Measurements from ENCODE around the gene C1orf53. TPM values are rescaled to one million over a fixed set of nuclear protein-coding genes. Genes with fewer than 3 reads are reported as not detected.
"Not testable (repeated sequence)": the region's sequence is repeated elsewhere in the genome, so short reads cannot be mapped to it uniquely, and the experiment has no call there.

Gene C1orf53
- total RNA-seq, 4 donors from 2014 or later: 0.94 TPM; not detected in 3

DNA sequence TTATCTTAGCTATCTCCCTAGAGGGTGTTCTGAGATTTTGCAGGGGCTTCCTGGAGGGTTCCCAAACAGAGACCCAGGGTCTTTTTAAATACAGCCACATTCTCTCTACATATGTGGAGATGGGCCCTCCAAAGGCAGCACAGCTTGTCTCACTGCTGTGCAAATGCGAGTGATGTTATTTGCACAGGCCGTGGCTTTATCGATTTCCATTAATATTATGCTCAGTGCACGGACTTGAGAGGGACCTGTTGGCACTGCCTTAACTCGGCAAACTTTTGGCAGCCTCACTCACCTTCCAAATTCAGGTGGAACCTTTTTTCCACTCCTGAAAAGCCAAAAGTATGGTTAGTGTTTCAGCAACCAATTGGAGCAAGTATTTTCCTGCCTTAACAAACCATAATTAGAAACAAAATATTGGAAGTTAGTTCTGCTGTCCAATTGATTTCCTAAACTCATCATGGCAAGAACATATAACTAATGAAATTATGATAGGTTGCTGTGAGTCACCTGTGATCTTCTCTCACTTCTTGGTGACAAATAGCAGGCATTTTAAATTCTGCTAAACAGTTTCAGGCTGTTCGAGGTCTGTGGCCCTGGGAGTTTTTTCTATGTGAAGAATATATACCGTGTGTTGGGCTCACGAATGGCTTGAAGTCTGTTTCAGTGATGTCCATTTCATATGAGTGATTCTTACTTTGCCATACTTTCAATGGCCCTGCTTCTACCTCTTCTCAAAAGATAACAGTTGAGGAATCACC lies 25.7 kb downstream of the C1orf53 start:
- Histone ChIP-seq H3K4me3 (no peak overlapping the region), H3K27ac (no peak overlapping the region), H3K9me3 (no peaks in the 10 kb centered on the region), H3K4me1 (no peaks in the 10 kb centered on the region), H3K36me3 (no peaks in the 10 kb centered on the region), H3K27me3 (peaks cover 90% of the 10 kb centered on the region)
- TF ChIP-seq, protein P1, sequence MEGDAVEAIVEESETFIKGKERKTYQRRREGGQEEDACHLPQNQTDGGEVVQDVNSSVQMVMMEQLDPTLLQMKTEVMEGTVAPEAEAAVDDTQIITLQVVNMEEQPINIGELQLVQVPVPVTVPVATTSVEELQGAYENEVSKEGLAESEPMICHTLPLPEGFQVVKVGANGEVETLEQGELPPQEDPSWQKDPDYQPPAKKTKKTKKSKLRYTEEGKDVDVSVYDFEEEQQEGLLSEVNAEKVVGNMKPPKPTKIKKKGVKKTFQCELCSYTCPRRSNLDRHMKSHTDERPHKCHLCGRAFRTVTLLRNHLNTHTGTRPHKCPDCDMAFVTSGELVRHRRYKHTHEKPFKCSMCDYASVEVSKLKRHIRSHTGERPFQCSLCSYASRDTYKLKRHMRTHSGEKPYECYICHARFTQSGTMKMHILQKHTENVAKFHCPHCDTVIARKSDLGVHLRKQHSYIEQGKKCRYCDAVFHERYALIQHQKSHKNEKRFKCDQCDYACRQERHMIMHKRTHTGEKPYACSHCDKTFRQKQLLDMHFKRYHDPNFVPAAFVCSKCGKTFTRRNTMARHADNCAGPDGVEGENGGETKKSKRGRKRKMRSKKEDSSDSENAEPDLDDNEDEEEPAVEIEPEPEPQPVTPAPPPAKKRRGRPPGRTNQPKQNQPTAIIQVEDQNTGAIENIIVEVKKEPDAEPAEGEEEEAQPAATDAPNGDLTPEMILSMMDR (IDR thresholded peaks at IDR 0.05): no peak
- no peak for TF ChIP-seq EP300 (IDR thresholded peaks at IDR 0.05)
- TF ChIP-seq POLR2A (IDR thresholded peaks at IDR 0.05): no peak
- no peak for TF ChIP-seq POLR2AphosphoS5 (IDR thresholded peaks at IDR 0.05)
- no peak for ATAC-seq
- WGBS, 2 donors (ENCODE audit: low coverage in 1 of 2): 82 to 83% methylated on average over 5 to 8 of the region's 8 CpGs

DNA sequence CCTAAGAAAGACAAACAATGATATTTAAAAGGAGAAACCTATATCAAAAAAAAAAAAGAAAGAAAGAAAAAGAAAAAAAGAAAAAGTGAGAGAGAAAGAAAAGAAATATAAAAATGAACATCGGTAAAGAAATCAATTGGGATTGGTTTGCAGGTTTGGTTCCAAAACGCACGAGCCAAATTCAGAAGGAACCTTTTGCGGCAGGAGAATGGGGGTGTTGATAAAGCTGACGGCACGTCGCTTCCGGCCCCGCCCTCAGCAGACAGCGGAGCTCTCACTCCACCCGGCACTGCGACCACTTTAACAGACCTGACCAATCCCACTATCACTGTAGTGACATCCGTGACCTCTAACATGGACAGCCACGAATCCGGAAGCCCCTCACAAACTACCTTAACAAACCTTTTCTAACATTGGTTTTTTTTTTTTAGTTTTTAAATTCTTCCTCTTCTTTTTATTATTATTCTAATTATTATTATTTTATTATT lies 26.5 kb downstream of the C1orf53 start:
- TF ChIP-seq EP300 (IDR thresholded peaks at IDR 0.05): no peak
- TF ChIP-seq POLR2A (IDR thresholded peaks at IDR 0.05): no peak
- TF ChIP-seq POLR2AphosphoS5 (IDR thresholded peaks at IDR 0.05): no peak
- 6 to 10% methylated on average over 6 to 15 of the region's 15 CpGs for WGBS, 2 donors (ENCODE audit: low coverage in 1 of 2)

DNA sequence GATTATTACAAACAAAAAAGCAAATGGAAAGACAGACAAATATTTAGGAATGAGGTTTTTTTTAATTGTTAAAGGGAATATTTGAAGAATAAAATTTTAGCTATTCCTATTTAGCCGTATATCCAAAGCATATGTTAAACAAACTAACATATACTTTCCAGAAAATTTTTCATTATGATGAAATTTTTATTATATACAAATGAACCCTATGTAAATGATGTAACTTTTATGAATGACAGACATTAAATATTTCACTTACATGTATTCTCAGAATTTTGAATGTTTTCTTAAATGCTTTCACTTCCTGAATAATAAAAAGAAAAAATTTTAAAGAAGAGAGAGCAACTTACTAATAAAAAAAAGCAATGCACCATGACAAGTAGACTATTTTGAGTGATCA lies 30.6 kb downstream of the C1orf53 start:
- TF ChIP-seq POLR2AphosphoS5 (IDR thresholded peaks at IDR 0.05) (no peak), POLR2A (IDR thresholded peaks at IDR 0.05) (no peak)
- 71 to 95% methylated on average over 1 of the region's 1 CpG for WGBS, 2 donors (ENCODE audit: low coverage in 1 of 2)
- ATAC-seq: no peak

More for the DNA sequence above, 26.5 kb downstream of the C1orf53 start:
- Histone ChIP-seq H3K27ac (no peak overlapping the region), H3K9me3 (no peaks in the 10 kb centered on the region), H3K36me3 (no peaks in the 10 kb centered on the region), H3K4me1 (no peaks in the 10 kb centered on the region), H3K27me3 (peaks cover 90% of the 10 kb centered on the region), H3K4me3 (no peak overlapping the region)
- ATAC-seq: no peak

DNA sequence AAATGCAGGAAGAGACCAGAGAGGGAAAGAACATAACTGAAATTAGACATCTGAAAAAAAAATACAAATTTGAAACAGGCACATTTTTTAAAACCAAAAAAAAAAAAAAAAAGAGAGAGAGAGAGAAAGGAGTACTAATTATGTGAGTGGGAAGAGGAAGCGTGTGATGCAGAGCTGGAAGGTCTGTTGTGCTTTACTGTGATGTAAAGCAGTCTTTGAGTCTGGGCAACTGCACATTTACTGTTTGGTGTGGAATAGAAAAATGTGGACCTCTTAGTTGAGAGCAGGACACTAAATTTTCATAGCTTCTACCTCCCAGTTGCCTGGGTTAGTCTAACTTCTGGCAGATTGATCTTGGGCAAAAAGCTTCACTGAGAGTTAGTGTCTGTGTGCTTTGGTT lies 31.2 kb downstream of the C1orf53 start:
- Histone ChIP-seq H3K4me1 (no peaks in the 10 kb centered on the region), H3K36me3 (no peaks in the 10 kb centered on the region), H3K27ac (no peak overlapping the region), H3K27me3 (peaks cover 68% of the 10 kb centered on the region), H3K9me3 (no peaks in the 10 kb centered on the region), H3K4me3 (no peak overlapping the region)
- no peak for ATAC-seq
- TF ChIP-seq, protein P1 (IDR thresholded peaks at IDR 0.05): no peak
- TF ChIP-seq POLR2A (IDR thresholded peaks at IDR 0.05) (no peak), EP300 (IDR thresholded peaks at IDR 0.05) (no peak), POLR2AphosphoS5 (IDR thresholded peaks at IDR 0.05) (no peak)
- WGBS, 2 donors (ENCODE audit: low coverage in 1 of 2): 23 to 54% methylated on average over 1 of the region's 1 CpG

More for the DNA sequence above, 30.6 kb downstream of the C1orf53 start:
- Histone ChIP-seq H3K27ac (no peak overlapping the region), H3K27me3 (peaks cover 75% of the 10 kb centered on the region), H3K9me3 (no peaks in the 10 kb centered on the region), H3K36me3 (no peaks in the 10 kb centered on the region), H3K4me1 (no peaks in the 10 kb centered on the region), H3K4me3 (no peak overlapping the region)

DNA sequence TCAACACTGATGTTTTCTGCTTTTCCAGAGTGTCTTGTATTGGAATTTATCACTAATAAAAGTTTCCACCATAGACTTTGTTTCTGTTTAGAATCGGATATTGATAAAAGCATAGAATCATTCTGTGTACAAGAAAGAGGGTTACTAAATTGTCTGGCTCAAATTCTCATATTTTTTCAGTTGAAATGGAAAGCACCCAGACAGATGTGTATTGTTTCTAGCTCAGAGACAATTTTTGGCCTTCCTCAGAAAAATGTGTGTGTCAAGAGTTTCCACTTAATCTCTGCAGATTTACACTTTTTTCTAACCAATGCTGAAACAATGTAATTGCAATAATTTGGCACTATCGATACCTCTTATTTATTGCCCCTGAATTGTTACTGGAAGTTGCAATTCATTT lies 35.0 kb downstream of the C1orf53 start:
- WGBS, 2 donors (ENCODE audit: low coverage in 1 of 2): 90 to 93% methylated on average over 2 of the region's 2 CpGs
- no peak for ATAC-seq
- TF ChIP-seq, protein P1 (IDR thresholded peaks at IDR 0.05): no peak
- TF ChIP-seq POLR2AphosphoS5 (IDR thresholded peaks at IDR 0.05) (no peak), POLR2A (IDR thresholded peaks at IDR 0.05) (no peak), EP300 (IDR thresholded peaks at IDR 0.05) (no peak)
- Histone ChIP-seq H3K27me3 (peaks cover 35% of the 10 kb centered on the region), H3K27ac (no peak overlapping the region), H3K4me1 (no peaks in the 10 kb centered on the region), H3K9me3 (no peaks in the 10 kb centered on the region), H3K36me3 (no peaks in the 10 kb centered on the region), H3K4me3 (no peak overlapping the region)

DNA sequence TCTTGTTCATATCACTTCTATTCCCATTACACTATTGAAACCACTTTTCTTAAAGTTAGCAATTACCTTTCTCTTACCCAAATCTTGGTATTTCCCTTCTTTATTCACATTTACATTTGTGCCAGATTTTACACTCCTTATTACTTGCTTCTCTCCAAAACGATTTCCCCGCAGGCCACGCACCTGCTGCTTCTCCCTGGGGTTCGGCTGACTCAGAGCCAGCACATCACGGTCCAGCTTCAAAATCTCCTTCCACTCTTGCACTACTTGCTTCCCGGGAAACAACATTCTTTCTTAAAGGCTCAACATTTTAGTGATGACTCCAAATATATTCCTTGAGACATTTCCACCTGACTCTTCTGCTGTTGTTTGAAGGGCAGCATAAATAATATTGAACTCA lies 35.5 kb downstream of the C1orf53 start:
- no peak overlapping the region for H3K4me3 ChIP-seq
- H3K9me3 ChIP-seq: no peaks in the 10 kb centered on the region
- no peak overlapping the region for H3K27ac ChIP-seq
- H3K4me1 ChIP-seq: no peaks in the 10 kb centered on the region
- ATAC-seq: no peak
- WGBS, 2 donors (ENCODE audit: low coverage in 1 of 2): 83% methylated on average over 6 of the region's 6 CpGs; no CpG with 5 or more reads in 1 of the 2 donors
- no peak for TF ChIP-seq POLR2AphosphoS5 (IDR thresholded peaks at IDR 0.05)
- no peak for TF ChIP-seq POLR2A (IDR thresholded peaks at IDR 0.05)
- no peak for TF ChIP-seq EP300 (IDR thresholded peaks at IDR 0.05)
- TF ChIP-seq, protein P1 (IDR thresholded peaks at IDR 0.05): no peak
- no peaks in the 10 kb centered on the region for H3K36me3 ChIP-seq
- peaks cover 31% of the 10 kb centered on the region for H3K27me3 ChIP-seq

DNA sequence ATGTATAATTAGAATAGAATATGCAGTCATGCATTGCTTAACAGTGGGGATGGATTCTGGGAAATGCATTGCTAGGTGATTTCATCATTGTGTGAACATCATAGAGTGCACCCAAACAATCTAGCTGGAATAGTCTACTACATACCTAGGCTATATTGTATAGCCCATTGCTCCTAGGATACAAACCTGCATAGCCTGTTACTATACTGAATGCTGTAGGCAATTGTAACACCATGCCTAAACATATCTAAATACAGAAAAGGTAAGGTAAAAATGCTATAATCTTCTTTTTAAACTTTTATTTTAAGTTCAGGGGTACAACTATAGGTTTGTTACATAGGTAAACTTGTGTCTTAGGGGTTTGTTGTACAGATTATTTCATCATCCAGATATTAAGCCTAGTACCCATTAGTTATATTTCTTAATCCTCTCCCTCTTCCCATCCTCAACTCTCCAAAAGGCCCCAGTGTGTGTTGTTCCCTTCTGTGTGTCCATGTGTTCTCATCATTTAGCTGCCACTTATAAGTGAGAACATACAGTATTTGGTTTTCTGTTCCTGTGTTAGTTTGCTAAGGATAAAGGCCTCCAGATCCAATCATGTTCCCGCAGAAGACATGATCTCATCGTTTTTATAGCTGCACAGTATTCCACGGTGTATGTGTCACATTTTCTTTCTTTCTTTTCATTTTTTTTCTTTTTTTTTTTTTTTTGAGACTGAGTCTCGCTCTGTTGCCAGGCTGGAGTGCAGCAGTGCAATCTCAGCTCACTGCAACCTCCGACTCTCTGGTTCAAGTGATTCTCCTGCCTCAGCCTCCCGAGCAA lies 36.9 kb downstream of the C1orf53 start:
- H3K36me3 ChIP-seq, H3K4me3 ChIP-seq, H3K9me3 ChIP-seq, ATAC-seq, H3K4me1 ChIP-seq, H3K27ac ChIP-seq: not testable (repeated sequence)
- WGBS, 2 donors (ENCODE audit: low coverage in 1 of 2): 65% methylated on average over 4 of the region's 6 CpGs; no CpG with 5 or more reads in 1 of the 2 donors
- H3K27me3 ChIP-seq: peaks cover 17% of the 10 kb centered on the region

Measured in gastroesophageal sphincter (tissue), 4 donors.